Stimulated activated CD4-positive, alpha-beta T cell treated with anti-CD3 and anti-CD28 coated beads, Interleukin-4, amount 100 ng/mL, for 1 hour (primary cell): ENCODE results near the gene ELK4.

Experiments used
- DNase-seq: peaks from one replicate; pipeline ENCODE4 v3.0.0-alpha.2; 2020

The ELK4 gene

GRCh38 chr1:205631768-205632668, at the start of gene ELK4:
Gene ELK4 (minus strand): TSS chr1:205632011. CDS start chr1:205623882, 8,129 bp downstream.
- DNase-seq: peak; percentile 100

- no peak for DNase-seq
These were observed 49.6 kb upstream of the ELK4 start for GRCh38 chr1:205681364-205681763.

- DNase-seq: peak; percentile 58
These were observed 48.5 kb upstream of the ELK4 start, which contains the start of gene SLC45A3 for GRCh38 chr1:205680073-205680851. Gene SLC45A3 (minus strand): TSS chr1:205680509. CDS start chr1:205664656, 15,853 bp downstream.

- no peak for DNase-seq
These were observed 46.7 kb upstream of the ELK4 start for GRCh38 chr1:205678286-205679111.

GRCh38 chr1:205677167-205677566, 45.4 kb upstream of the ELK4 start:
- no peak for DNase-seq

- DNase-seq: no peak
These were observed 44.8 kb upstream of the ELK4 start for GRCh38 chr1:205676597-205676996.

- DNase-seq: no peak
These were observed 44.2 kb upstream of the ELK4 start for GRCh38 chr1:205676002-205676401.

GRCh38 chr1:205675247-205675646, 43.4 kb upstream of the ELK4 start:
- DNase-seq: no peak

- DNase-seq: no peak
These were observed 41.2 kb upstream of the ELK4 start for GRCh38 chr1:205672970-205673369.

GRCh38 chr1:205672395-205672889, 40.6 kb upstream of the ELK4 start:
- no peak for DNase-seq

GRCh38 chr1:205670611-205671430, 39.0 kb upstream of the ELK4 start:
- no peak for DNase-seq

GRCh38 chr1:205670150-205670446, 38.3 kb upstream of the ELK4 start:
- no peak for DNase-seq

- DNase-seq: no peak
These were observed 37.7 kb upstream of the ELK4 start for GRCh38 chr1:205669341-205670149.

- DNase-seq: no peak
These were observed 37.1 kb upstream of the ELK4 start for GRCh38 chr1:205668951-205669340.

- no peak for DNase-seq
These were observed 36.3 kb upstream of the ELK4 start for GRCh38 chr1:205667909-205668643.

GRCh38 chr1:205666372-205667166, 34.8 kb upstream of the ELK4 start:
- no peak for DNase-seq

- DNase-seq: no peak
These were observed 33.6 kb upstream of the ELK4 start for GRCh38 chr1:205665201-205666045.

- no peak for DNase-seq
These were observed 32.7 kb upstream of the ELK4 start for GRCh38 chr1:205664399-205665017.
